Keratinocyte (primary cell): ENCODE results near the gene LAPTM5. TPM values are rescaled to one million over a fixed set of nuclear protein-coding genes. Genes with fewer than 3 reads are reported as not detected.

ENCODE experiments used
- DNase-seq: peaks from one replicate; pipeline ENCODE4 v3.0.0-alpha.2; 2011; ENCODE audit warnings: low read depth, missing footprints, low spot score
- FAIRE-seq: peaks from 2 replicates; lab custom pipeline; 2011; peaks lifted over from hg19 to GRCh38; lab: Jason Lieb, UNC
- H2AFZ ChIP-seq: 2 replicates; pipeline ENCODE4 v1.6.0; 2012; ENCODE audit warnings: low read length, control low read depth, inconsistent platforms; ENCODE audit not compliant: control insufficient read depth
- H3K27ac ChIP-seq: 2 replicates; pipeline ENCODE4 v1.5.1; 2011; ENCODE audit warnings: low read length; ENCODE audit not compliant: control insufficient read depth, insufficient read depth
- H3K27me3 ChIP-seq: 3 replicates; pipeline ENCODE4 v1.6.0; 2011; ENCODE audit warnings: low read length; ENCODE audit not compliant: control insufficient read depth, insufficient read depth; ENCODE audit errors: extremely low read depth
- H3K36me3 ChIP-seq, 2 experiments: 2 replicates in 1 of 2; 3 replicates in 1 of 2; pipeline ENCODE4 v1.5.1; 2011; ENCODE audit warnings: low read length in 2 of 2, mild to moderate bottlenecking in 1 of 2; ENCODE audit not compliant: control insufficient read depth in 2 of 2, insufficient read depth in 2 of 2; ENCODE audit errors: extremely low read depth in 1 of 2
- H3K4me1 ChIP-seq: 3 replicates; pipeline ENCODE4 v1.5.1; 2011; ENCODE audit warnings: low read length; ENCODE audit not compliant: control insufficient read depth, insufficient read depth; ENCODE audit errors: extremely low read depth
- H3K4me2 ChIP-seq: 3 replicates; pipeline ENCODE4 v1.6.0; 2011; ENCODE audit warnings: low read depth, low read length; ENCODE audit not compliant: control insufficient read depth, insufficient read depth; ENCODE audit errors: extremely low read depth
- H3K4me3 ChIP-seq, 3 experiments: fragments of 200-600 bp in 1 of 3; sonication (generic) in 1 of 3; 2 replicates in 2 of 3; 3 replicates in 1 of 3; pipeline ENCODE4 v1.5.1; 2011 to 2016; ENCODE audit warnings: low read length in 3 of 3, mild to moderate bottlenecking in 3 of 3, control low read depth in 2 of 3, inconsistent platforms in 1 of 3, low read depth in 1 of 3, mixed read lengths in 1 of 3, mixed run types in 1 of 3, moderate library complexity in 1 of 3; ENCODE audit not compliant: control insufficient read depth in 2 of 3, insufficient read depth in 2 of 3; ENCODE audit errors: extremely low read depth in 1 of 3
- H3K79me2 ChIP-seq: 2 replicates; pipeline ENCODE4 v1.6.0; 2012; ENCODE audit warnings: low read length; ENCODE audit not compliant: control insufficient read depth, insufficient read depth
- H3K9ac ChIP-seq: 3 replicates; pipeline ENCODE4 v1.6.0; 2011; ENCODE audit warnings: low read length; ENCODE audit not compliant: control insufficient read depth, insufficient read depth; ENCODE audit errors: extremely low read depth
- H3K9me1 ChIP-seq: 3 replicates; pipeline ENCODE4 v1.6.0; 2011; ENCODE audit warnings: low read length; ENCODE audit not compliant: control insufficient read depth, insufficient read depth; ENCODE audit errors: extremely low read depth
- H3K9me3 ChIP-seq: 2 replicates; pipeline ENCODE4 v1.5.1; 2012; ENCODE audit warnings: low read depth, low read length; ENCODE audit not compliant: control insufficient read depth
- H4K20me1 ChIP-seq: 3 replicates; pipeline ENCODE4 v1.6.0; 2011; ENCODE audit warnings: low read length; ENCODE audit not compliant: control insufficient read depth, insufficient read depth; ENCODE audit errors: extremely low read depth
- CTCF ChIP-seq, 3 experiments: IDR thresholded peaks in 1 of 3; conservative IDR thresholded peaks in 1 of 3; optimal IDR thresholded peaks in 1 of 3; 2 replicates in 2 of 3; 3 replicates in 1 of 3; pipeline versions ENCODE3 to v1.5.1; 2011; ENCODE audit warnings: low read length in 3 of 3, mild to moderate bottlenecking in 3 of 3, moderate library complexity in 2 of 3, control low read depth in 1 of 3, inconsistent platforms in 1 of 3; ENCODE audit not compliant: insufficient read depth in 2 of 3; ENCODE audit errors: extremely low read depth in 1 of 3
- EZH2 ChIP-seq: IDR thresholded peaks from one replicate; pipeline ENCODE4 v1.6.1; 2012; ENCODE audit warnings: inconsistent platforms, mild to moderate bottlenecking, low read length, moderate library complexity
- dilution Hi-C: fragments of 300-500 bp; cut with MboI; formaldehyde crosslinking; loops from one replicate; pipeline ENCODE4 v1.7.0; 2020; ENCODE audit warnings: low sequenced_read_pairs; ENCODE audit not compliant: extremely low pct_ligation_motif_present
- polyA plus RNA-seq, 5 experiments: library from polyadenylated mRNA; depleted of rRNA in 3 of 5; stranded (reverse) in 3 of 5; stranded (forward) in 1 of 5; unstranded in 1 of 5; fragments of >200 nt; gene quantifications; 1 replicate in 1 of 5; 2 replicates in 3 of 5; 3 replicates in 1 of 5; pipeline versions ENCODE4 v1.2.1 to v1.2.3, GENCODE V29; 2011 to 2012; ENCODE audit warnings: missing spikeins in 2 of 5, low read depth in 1 of 5, low replicate concordance in 1 of 5

Gene LAPTM5
- polyA plus RNA-seq, 1 donor (not counting 4 experiments of a cell fraction or from before 2014, with no cell fraction given), result 0.18 TPM

- Histone ChIP-seq H3K4me1 (peaks cover 11% of the 10 kb centered on the region), H3K79me2 (no peaks in the 10 kb centered on the region), H3K9me1 (no peaks in the 10 kb centered on the region), H3K27ac (no peak overlapping the region), H3K9me3 (no peaks in the 10 kb centered on the region), H3K9ac (no peak overlapping the region), H3K4me2 (no peak overlapping the region), H3K4me3 (no peak overlapping the region), H3K27me3 (no peaks in the 10 kb centered on the region), H3K36me3 (peaks cover 0 to 2% of the 10 kb centered on the region in 2 experiments), H2AFZ (no peak overlapping the region), H4K20me1 (no peaks in the 10 kb centered on the region)
- dilution Hi-C loops, result no loop called here
- TF ChIP-seq CTCF (optimal IDR thresholded peaks at IDR 0.05 in 1 of 3, IDR thresholded peaks at IDR 0.05 in 1 of 3, conservative IDR thresholded peaks at IDR 0.05 in 1 of 3; ENCODE audit: extremely low read depth in 1 of 3, insufficient read depth in 2 of 3, low read length in 3 of 3), result no peak
- no peak for TF ChIP-seq EZH2
- DNase-seq (no peak), FAIRE-seq (no peak)
Observed at GRCh38 chr1:30721341-30721793, 36.2 kb downstream of the LAPTM5 start.

GRCh38 chr1:30720271-30721223 lies 37.0 kb downstream of the LAPTM5 start:
- Histone ChIP-seq H3K9me1 (no peaks in the 10 kb centered on the region), H3K9me3 (no peaks in the 10 kb centered on the region), H3K4me2 (no peak overlapping the region), H3K79me2 (no peaks in the 10 kb centered on the region), H3K4me1 (peaks cover 11% of the 10 kb centered on the region), H2AFZ (no peak overlapping the region), H3K9ac (no peak overlapping the region), H3K36me3 (peaks cover 0 to 2% of the 10 kb centered on the region in 2 experiments), H4K20me1 (no peaks in the 10 kb centered on the region), H3K4me3 (no peak overlapping the region), H3K27me3 (no peaks in the 10 kb centered on the region), H3K27ac (no peak overlapping the region)
- no peak for FAIRE-seq
- TF ChIP-seq CTCF (optimal IDR thresholded peaks at IDR 0.05 in 1 of 3, IDR thresholded peaks at IDR 0.05 in 1 of 3, conservative IDR thresholded peaks at IDR 0.05 in 1 of 3; ENCODE audit: extremely low read depth in 1 of 3, insufficient read depth in 2 of 3, low read length in 3 of 3), result no peak
- no peak for TF ChIP-seq EZH2
- no peak for DNase-seq
- dilution Hi-C loops, result no loop called here
